ENCODE results near the gene RNASE13.

Gene RNASE13, protein sequence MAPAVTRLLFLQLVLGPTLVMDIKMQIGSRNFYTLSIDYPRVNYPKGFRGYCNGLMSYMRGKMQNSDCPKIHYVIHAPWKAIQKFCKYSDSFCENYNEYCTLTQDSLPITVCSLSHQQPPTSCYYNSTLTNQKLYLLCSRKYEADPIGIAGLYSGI

DNA sequence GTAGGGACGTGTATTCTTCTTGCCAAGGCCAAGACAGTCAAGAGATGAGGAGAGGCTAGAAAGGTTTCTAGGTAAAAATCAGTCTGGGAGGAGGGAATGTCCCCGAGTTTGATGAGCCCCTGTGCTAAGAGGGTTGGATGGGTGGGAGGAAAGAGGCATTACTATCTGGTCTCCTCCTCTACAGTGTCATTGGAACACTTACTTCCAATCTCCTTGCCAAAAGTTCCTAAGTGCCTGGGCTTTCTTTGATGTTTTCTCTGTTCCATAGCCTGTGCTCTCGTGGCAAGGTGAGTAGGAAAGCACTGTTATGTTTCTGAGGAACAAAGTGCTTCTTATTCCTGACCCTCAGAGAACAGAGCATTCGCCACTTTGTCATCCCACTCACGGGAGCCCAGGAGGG lies at the start of gene RNASE13:
RNASE13 (minus strand) TSS at position 101 of the 400 bp plus-strand sequence. CDS start 519 bp downstream, outside the sequence.
- no peak for ATAC-seq
- no peak for TF ChIP-seq SNAI2 (CRISPR knock-in tag; IDR thresholded peaks at IDR 0.05)
- TF ChIP-seq ESRRG (CRISPR knock-in tag; IDR thresholded peaks at IDR 0.05): no peak
- TF ChIP-seq TCF4 (CRISPR knock-in tag; IDR thresholded peaks at IDR 0.05; ENCODE audit: borderline replicate concordance): no peak
- no peak for TF ChIP-seq ZFP30 (CRISPR knock-in tag; IDR thresholded peaks at IDR 0.05)
- TF ChIP-seq TOX (CRISPR knock-in tag; IDR thresholded peaks at IDR 0.05; ENCODE audit: borderline replicate concordance): no peak
- no peak for TF ChIP-seq BACH2 (CRISPR knock-in tag; IDR thresholded peaks at IDR 0.05; ENCODE audit: borderline replicate concordance)
- TF ChIP-seq, protein P1, sequence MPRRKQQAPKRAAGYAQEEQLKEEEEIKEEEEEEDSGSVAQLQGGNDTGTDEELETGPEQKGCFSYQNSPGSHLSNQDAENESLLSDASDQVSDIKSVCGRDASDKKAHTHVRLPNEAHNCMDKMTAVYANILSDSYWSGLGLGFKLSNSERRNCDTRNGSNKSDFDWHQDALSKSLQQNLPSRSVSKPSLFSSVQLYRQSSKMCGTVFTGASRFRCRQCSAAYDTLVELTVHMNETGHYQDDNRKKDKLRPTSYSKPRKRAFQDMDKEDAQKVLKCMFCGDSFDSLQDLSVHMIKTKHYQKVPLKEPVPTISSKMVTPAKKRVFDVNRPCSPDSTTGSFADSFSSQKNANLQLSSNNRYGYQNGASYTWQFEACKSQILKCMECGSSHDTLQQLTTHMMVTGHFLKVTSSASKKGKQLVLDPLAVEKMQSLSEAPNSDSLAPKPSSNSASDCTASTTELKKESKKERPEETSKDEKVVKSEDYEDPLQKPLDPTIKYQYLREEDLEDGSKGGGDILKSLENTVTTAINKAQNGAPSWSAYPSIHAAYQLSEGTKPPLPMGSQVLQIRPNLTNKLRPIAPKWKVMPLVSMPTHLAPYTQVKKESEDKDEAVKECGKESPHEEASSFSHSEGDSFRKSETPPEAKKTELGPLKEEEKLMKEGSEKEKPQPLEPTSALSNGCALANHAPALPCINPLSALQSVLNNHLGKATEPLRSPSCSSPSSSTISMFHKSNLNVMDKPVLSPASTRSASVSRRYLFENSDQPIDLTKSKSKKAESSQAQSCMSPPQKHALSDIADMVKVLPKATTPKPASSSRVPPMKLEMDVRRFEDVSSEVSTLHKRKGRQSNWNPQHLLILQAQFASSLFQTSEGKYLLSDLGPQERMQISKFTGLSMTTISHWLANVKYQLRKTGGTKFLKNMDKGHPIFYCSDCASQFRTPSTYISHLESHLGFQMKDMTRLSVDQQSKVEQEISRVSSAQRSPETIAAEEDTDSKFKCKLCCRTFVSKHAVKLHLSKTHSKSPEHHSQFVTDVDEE (CRISPR knock-in tag; IDR thresholded peaks at IDR 0.05): no peak
- no peak for TF ChIP-seq ZNF8 (CRISPR knock-in tag; IDR thresholded peaks at IDR 0.05)
- TF ChIP-seq ARNTL (CRISPR knock-in tag; IDR thresholded peaks at IDR 0.05; ENCODE audit: borderline replicate concordance, low read depth): no peak
- TF ChIP-seq, protein P2, sequence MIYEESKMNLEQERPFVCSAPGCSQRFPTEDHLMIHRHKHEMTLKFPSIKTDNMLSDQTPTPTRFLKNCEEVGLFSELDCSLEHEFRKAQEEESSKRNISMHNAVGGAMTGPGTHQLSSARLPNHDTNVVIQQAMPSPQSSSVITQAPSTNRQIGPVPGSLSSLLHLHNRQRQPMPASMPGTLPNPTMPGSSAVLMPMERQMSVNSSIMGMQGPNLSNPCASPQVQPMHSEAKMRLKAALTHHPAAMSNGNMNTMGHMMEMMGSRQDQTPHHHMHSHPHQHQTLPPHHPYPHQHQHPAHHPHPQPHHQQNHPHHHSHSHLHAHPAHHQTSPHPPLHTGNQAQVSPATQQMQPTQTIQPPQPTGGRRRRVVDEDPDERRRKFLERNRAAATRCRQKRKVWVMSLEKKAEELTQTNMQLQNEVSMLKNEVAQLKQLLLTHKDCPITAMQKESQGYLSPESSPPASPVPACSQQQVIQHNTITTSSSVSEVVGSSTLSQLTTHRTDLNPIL (CRISPR knock-in tag; IDR thresholded peaks at IDR 0.05; ENCODE audit: low read depth): no peak
- TF ChIP-seq, protein P3, sequence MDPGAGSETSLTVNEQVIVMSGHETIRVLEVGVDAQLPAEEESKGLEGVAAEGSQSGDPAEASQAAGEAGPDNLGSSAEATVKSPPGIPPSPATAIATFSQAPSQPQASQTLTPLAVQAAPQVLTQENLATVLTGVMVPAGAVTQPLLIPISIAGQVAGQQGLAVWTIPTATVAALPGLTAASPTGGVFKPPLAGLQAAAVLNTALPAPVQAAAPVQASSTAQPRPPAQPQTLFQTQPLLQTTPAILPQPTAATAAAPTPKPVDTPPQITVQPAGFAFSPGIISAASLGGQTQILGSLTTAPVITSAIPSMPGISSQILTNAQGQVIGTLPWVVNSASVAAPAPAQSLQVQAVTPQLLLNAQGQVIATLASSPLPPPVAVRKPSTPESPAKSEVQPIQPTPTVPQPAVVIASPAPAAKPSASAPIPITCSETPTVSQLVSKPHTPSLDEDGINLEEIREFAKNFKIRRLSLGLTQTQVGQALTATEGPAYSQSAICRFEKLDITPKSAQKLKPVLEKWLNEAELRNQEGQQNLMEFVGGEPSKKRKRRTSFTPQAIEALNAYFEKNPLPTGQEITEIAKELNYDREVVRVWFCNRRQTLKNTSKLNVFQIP (CRISPR knock-in tag; IDR thresholded peaks at IDR 0.05; ENCODE audit: borderline replicate concordance, low read depth): no peak
- TF ChIP-seq OSR1 (CRISPR knock-in tag; IDR thresholded peaks at IDR 0.05): no peak
- no peak for TF ChIP-seq ZFP3 (CRISPR knock-in tag; IDR thresholded peaks at IDR 0.05)
- TF ChIP-seq ISL1 (CRISPR knock-in tag; IDR thresholded peaks at IDR 0.05): no peak
- no peak for TF ChIP-seq ZNF70 (CRISPR knock-in tag; IDR thresholded peaks at IDR 0.05)
- no peak for TF ChIP-seq RARB (CRISPR knock-in tag; IDR thresholded peaks at IDR 0.05)
- TF ChIP-seq, protein P4, sequence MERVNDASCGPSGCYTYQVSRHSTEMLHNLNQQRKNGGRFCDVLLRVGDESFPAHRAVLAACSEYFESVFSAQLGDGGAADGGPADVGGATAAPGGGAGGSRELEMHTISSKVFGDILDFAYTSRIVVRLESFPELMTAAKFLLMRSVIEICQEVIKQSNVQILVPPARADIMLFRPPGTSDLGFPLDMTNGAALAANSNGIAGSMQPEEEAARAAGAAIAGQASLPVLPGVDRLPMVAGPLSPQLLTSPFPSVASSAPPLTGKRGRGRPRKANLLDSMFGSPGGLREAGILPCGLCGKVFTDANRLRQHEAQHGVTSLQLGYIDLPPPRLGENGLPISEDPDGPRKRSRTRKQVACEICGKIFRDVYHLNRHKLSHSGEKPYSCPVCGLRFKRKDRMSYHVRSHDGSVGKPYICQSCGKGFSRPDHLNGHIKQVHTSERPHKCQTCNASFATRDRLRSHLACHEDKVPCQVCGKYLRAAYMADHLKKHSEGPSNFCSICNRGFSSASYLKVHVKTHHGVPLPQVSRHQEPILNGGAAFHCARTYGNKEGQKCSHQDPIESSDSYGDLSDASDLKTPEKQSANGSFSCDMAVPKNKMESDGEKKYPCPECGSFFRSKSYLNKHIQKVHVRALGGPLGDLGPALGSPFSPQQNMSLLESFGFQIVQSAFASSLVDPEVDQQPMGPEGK (CRISPR knock-in tag; IDR thresholded peaks at IDR 0.05; ENCODE audit: borderline replicate concordance): no peak
- no peak for TF ChIP-seq ZNF565 (CRISPR knock-in tag; conservative IDR thresholded peaks at IDR 0.05; ENCODE audit: low read depth)
- no peak for TF ChIP-seq ZC3H10 (CRISPR knock-in tag; IDR thresholded peaks at IDR 0.05)

DNA sequence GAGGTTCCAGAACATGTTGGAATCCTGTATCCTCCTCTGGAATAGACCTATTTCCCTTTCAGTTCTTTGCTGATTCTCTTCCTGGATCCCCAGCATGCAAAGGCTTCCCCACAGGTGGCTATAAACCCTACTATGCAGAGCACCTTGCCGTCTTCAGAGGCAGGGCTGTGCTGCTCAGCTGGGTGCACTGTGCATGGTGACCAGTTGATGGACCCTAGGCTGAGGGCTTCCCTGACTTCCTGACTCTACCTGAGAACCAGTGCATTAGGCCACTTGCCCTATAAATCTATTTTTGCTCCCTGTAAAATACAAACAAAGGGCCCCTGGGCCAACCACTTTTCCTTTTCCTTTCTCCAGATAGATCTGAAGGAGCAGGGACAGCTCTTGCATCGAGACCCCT lies 49.8 kb upstream of the RNASE13 start:
- no peak for ATAC-seq
- TF ChIP-seq OSR1 (CRISPR knock-in tag; IDR thresholded peaks at IDR 0.05): no peak
- no peak for TF ChIP-seq TCF4 (CRISPR knock-in tag; IDR thresholded peaks at IDR 0.05; ENCODE audit: borderline replicate concordance)
- no peak for TF ChIP-seq ZFP3 (CRISPR knock-in tag; IDR thresholded peaks at IDR 0.05)
- TF ChIP-seq CSDC2 (CRISPR knock-in tag; IDR thresholded peaks at IDR 0.05): no peak
- no peak for TF ChIP-seq PPARA (CRISPR knock-in tag; IDR thresholded peaks at IDR 0.05; ENCODE audit: borderline replicate concordance)
- no peak for TF ChIP-seq ZC3H10 (CRISPR knock-in tag; IDR thresholded peaks at IDR 0.05)
- TF ChIP-seq, protein P1 (CRISPR knock-in tag; IDR thresholded peaks at IDR 0.05): no peak
- TF ChIP-seq ARNTL (CRISPR knock-in tag; IDR thresholded peaks at IDR 0.05; ENCODE audit: borderline replicate concordance, low read depth): no peak
- TF ChIP-seq, protein P5, sequence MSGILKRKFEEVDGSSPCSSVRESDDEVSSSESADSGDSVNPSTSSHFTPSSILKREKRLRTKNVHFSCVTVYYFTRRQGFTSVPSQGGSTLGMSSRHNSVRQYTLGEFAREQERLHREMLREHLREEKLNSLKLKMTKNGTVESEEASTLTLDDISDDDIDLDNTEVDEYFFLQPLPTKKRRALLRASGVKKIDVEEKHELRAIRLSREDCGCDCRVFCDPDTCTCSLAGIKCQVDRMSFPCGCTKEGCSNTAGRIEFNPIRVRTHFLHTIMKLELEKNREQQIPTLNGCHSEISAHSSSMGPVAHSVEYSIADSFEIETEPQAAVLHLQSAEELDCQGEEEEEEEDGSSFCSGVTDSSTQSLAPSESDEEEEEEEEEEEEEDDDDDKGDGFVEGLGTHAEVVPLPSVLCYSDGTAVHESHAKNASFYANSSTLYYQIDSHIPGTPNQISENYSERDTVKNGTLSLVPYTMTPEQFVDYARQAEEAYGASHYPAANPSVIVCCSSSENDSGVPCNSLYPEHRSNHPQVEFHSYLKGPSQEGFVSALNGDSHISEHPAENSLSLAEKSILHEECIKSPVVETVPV (CRISPR knock-in tag; IDR thresholded peaks at IDR 0.05): no peak
- TF ChIP-seq ZNF8 (CRISPR knock-in tag; IDR thresholded peaks at IDR 0.05): no peak
- TF ChIP-seq, protein P2 (CRISPR knock-in tag; IDR thresholded peaks at IDR 0.05; ENCODE audit: low read depth): no peak
- no peak for TF ChIP-seq SNAI2 (CRISPR knock-in tag; IDR thresholded peaks at IDR 0.05)
- no peak for TF ChIP-seq ESRRG (CRISPR knock-in tag; IDR thresholded peaks at IDR 0.05)
- no peak for TF ChIP-seq ZNF70 (CRISPR knock-in tag; IDR thresholded peaks at IDR 0.05)
- no peak for TF ChIP-seq RARB (CRISPR knock-in tag; IDR thresholded peaks at IDR 0.05)
- no peak for TF ChIP-seq BACH2 (CRISPR knock-in tag; IDR thresholded peaks at IDR 0.05; ENCODE audit: borderline replicate concordance)
- no peak for TF ChIP-seq TOX (CRISPR knock-in tag; IDR thresholded peaks at IDR 0.05; ENCODE audit: borderline replicate concordance)
- no peak for TF ChIP-seq ISL1 (CRISPR knock-in tag; IDR thresholded peaks at IDR 0.05)

All from SK-N-SH treated with all-trans-retinoic acid at 6 μM for 48 hours (cell line).